AG04449 (cell line): Measurements from ENCODE around the gene PRELID3B.

Experiments
- CTCF ChIA-PET: fragments of 350-600 bp; formaldehyde crosslinking; extraction: SDS; loops from one replicate; lab custom pipeline; 2021; ENCODE audit warnings: antibody characterized with exemption; lab: Yijun Ruan, JAX
- POLR2A ChIA-PET: fragments of 400-600, 350-600 bp; formaldehyde crosslinking; extraction: SDS; loops from one replicate; lab custom pipeline; 2020; ENCODE audit warnings: antibody characterized with exemption, inconsistent platforms; lab: Yijun Ruan, JAX
- DNase-seq: peaks from one replicate; pipeline ENCODE4 v3.0.0-alpha.2; 2010; ENCODE audit warnings: low read depth, low spot score
- H3K4me3 ChIP-seq: 2 replicates; pipeline ENCODE4 v1.5.1; 2011; ENCODE audit warnings: low read depth, mild to moderate bottlenecking, control low read depth, low read length
- TF ChIP-seq, protein P1 (sequence below): IDR thresholded peaks from one replicate; pipeline ENCODE4 v1.5.1; 2011; ENCODE audit warnings: mild to moderate bottlenecking, moderate library complexity, low read length, control low read depth, inconsistent platforms; ENCODE audit not compliant: insufficient read depth; ENCODE audit errors: missing control alignments

The PRELID3B gene

DNA sequence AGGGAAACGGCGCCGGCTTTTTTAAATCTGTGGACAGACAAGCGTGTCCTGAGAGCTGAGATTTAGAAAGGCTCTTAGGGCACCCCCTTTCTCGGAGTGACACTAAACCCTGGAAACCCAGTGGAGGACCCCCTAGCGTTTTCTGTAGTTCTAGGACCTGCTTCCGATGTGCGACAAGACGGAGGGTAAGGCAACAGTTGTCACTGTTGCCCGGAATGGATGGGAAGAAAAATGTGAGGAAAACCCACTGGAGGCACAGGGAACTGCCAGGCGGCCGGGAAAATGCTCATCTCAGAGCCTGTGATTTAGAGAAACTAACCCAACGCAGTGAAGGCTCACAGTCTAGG, 9.9 kb downstream of the PRELID3B start:
- H3K4me3 ChIP-seq: peak overlapping the region; percentile 69
- no peak for DNase-seq
- TF ChIP-seq, protein P1, sequence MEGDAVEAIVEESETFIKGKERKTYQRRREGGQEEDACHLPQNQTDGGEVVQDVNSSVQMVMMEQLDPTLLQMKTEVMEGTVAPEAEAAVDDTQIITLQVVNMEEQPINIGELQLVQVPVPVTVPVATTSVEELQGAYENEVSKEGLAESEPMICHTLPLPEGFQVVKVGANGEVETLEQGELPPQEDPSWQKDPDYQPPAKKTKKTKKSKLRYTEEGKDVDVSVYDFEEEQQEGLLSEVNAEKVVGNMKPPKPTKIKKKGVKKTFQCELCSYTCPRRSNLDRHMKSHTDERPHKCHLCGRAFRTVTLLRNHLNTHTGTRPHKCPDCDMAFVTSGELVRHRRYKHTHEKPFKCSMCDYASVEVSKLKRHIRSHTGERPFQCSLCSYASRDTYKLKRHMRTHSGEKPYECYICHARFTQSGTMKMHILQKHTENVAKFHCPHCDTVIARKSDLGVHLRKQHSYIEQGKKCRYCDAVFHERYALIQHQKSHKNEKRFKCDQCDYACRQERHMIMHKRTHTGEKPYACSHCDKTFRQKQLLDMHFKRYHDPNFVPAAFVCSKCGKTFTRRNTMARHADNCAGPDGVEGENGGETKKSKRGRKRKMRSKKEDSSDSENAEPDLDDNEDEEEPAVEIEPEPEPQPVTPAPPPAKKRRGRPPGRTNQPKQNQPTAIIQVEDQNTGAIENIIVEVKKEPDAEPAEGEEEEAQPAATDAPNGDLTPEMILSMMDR: peak; percentile 10
- ChIA-PET CTCF (interaction anchor here (0.9 to 2.1 kb wide), 6 partner anchors 8 to 163 kb away, joined by 3 to 8 read pairs (median 4); no protein-coding TSS in a partner anchor), POLR2A (interaction anchor here (0.7 to 1.8 kb wide), 16 partner anchors 8 to 201 kb away, joined by 3 to 13 read pairs (median 4); partner anchors contain the start of genes PRELID3B and TUBB1)

DNA sequence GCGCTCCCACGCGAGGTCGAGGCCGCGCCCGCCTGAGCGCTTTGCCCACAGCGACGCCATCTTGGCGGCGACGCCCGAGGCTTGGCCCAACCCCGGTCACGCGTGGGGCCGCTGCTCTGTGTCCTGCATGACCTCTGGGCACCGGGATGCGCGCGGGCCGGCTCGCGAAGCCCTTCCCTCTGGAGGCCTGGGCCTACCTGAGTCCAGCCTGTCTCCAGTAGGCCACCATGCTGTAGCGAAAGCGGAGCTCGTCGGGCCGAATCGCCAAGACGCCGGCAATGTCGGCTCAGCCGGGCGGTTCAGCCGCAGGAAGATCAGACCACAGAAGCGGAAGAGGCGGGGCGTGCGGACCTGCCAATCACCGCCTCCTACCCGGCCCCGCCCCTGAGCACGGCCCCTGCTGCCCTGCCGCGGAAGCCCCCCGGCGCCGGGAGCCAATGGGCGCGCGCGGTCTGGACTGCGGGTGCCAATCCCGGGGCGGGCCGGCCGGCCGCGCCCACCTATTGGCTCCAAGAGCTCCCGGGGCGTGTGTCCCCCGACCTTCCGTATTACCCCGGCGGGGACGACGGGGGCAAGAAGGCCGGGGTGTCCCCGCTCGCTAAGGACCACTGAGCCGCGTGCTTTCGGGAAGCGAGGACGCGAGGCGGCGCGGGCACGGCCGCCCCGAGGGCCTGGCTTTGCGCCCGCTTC, 10.4 kb downstream of the PRELID3B start, which contains the start of gene ATP5F1E:
Gene ATP5F1E, minus strand, starts transcription at position 313 of the 690 bp plus-strand sequence. Its CDS starts 84 bp downstream, at position 229.
- peak within 1 kb of the TSS; percentile 79 for H3K4me3 ChIP-seq
- ChIA-PET POLR2A (interaction anchor here (0.6 to 1.8 kb wide), 18 partner anchors 8 to 458 kb away, joined by 3 to 13 read pairs (median 4); partner anchors contain the start of genes PRELID3B and TUBB1), CTCF (interaction anchor here (0.8 to 2.1 kb wide), 9 partner anchors 9 to 162 kb away, joined by 3 to 8 read pairs (median 3); no protein-coding TSS in a partner anchor)
- TF ChIP-seq, protein P1: no peak
- DNase-seq: no peak

DNA sequence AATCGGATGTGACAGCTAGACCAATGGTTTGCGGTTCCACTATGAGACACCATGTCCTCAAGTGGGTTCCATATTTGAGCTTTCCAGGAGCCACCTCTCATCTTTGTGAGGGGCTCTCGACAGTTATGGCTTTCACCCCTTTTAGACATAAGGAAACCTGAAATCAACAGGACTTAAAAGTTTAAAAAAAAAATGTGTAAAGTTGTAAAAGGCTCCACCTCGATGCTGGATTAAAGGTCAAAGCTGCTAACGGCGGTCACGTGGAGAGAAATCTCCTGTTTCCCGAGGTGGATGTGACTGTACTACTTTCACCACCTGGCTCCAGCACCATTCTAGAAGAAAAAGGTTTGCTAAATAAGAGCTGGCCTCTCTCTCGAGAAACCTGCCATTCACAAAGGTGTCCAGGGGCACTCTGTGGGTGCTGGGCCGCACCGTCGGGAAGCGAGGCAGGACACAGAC, 11.0 kb downstream of the PRELID3B start:
- CTCF ChIA-PET: interaction anchor here (0.8 to 2.1 kb wide), 6 partner anchors 9 to 162 kb away, joined by 3 to 8 read pairs (median 3); no protein-coding TSS in a partner anchor

DNA sequence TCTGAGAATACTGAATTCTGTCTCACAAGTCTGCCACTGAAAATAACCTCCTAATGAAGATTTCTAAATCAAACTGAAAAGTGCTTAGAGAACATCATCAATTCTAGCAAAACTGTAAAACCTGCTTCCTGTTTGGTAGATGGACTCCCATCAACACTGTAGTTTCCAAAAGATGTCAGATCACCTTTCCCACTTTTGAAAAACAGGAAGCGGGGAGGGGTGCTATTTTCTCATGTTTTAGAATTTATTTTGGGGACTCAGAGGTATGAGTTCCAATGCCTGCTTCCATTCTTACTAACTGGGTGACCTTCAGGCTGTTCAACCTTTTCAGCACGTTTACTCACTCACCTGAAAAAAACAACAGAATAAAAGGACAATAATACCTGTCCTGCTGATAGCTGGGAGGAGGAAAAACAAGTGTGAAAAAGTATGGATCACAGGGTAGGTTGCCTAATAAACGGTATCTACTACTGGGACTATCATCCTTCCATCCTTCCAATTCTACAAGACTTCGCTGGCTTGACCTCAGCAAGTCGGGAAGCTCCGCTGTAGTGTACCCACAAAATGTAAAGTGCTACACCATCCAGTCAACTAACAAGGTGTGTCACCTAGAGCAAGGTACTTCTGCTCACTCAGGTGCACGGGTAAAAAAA, 11.5 kb downstream of the PRELID3B start:
- TF ChIP-seq, protein P1: no peak
- no peak for DNase-seq
- H3K4me3 ChIP-seq: peak overlapping the region; percentile 79
- CTCF ChIA-PET: interaction anchor here (1.0 to 2.1 kb wide), 4 partner anchors 14 to 161 kb away, joined by 3 to 8 read pairs (median 4); no protein-coding TSS in a partner anchor
- POLR2A ChIA-PET: interaction anchor here (0.7 to 1.8 kb wide), 4 partner anchors 12 to 457 kb away, joined by 4 to 13 read pairs (median 10); partner anchors contain the start of gene TUBB1

More for the DNA sequence above, 11.0 kb downstream of the PRELID3B start:
- POLR2A ChIA-PET: interaction anchor here (0.6 to 1.8 kb wide), 11 partner anchors 11 to 457 kb away, joined by 3 to 13 read pairs (median 4); partner anchors contain the start of genes PRELID3B and TUBB1
- peak overlapping the region; percentile 79 for H3K4me3 ChIP-seq
- TF ChIP-seq, protein P1: no peak
- no peak for DNase-seq

DNA sequence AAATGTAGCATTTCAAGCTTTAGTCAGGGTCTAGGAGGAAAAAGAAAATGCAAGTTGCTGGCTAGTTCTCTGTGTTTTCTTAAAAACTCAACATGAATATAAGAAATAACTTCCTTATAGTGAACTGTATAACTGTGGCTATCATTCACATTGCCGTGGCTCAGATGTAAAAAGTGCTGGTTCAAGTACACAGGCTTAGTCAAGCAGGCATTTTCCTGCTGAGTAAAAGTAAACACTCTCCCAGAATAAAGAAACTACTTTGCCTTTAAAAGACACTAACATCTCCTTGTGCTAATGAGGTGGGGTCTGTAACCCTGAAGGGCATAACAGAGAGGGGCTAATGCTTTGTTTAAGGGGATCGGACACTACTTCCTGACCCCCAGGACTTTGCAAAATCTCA, 13.8 kb downstream of the PRELID3B start:
- H3K4me3 ChIP-seq: peak overlapping the region; percentile 37
- DNase-seq: no peak
- ChIA-PET CTCF (interaction anchor here (1.0 to 2.3 kb wide), 3 partner anchors 10 to 161 kb away, joined by 3 to 8 read pairs (median 4); partner anchors contain the start of gene TUBB1), POLR2A (interaction anchor here (0.6 to 1.1 kb wide), 4 partner anchors 10 to 140 kb away, joined by 3 read pairs; partner anchors contain the start of gene TUBB1)
- TF ChIP-seq, protein P1: no peak
